ENCODE data around the gene SCD.
"Not testable (repeated sequence)": the region's sequence is repeated elsewhere in the genome, so short reads cannot be mapped to it uniquely, and the experiment has no call there.

The SCD gene

GRCh38 chr10:100346765-100347567 is at the start of gene SCD:
Gene SCD (plus strand): TSS chr10:100347233. CDS start chr10:100347505, 272 bp downstream.
- peak; percentile 91 to 94 for DNase-seq

DNA sequence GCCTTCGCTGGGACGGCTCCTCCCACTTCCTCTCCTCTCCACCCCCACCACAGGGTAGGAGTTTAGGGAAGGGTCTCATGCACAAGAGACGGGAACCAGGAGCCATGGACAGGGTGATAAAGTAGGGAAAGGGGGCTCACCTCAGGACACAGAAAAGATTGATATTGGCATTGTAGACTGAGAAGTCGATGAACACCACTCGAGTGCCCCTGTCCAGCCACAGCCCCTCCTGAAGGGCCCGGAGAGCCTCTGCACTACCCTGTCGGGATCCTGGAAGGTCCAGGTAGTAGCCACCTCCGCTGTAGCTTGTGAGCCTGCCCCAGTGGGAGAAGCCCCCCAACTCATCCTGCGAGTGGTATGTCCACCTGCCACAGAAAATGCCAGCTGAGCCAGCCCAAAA is 49.8 kb upstream of the SCD start:
- no peak for DNase-seq

GRCh38 chr10:100301123-100301522 is 45.9 kb upstream of the SCD start:
- not testable (repeated sequence) for DNase-seq

DNA sequence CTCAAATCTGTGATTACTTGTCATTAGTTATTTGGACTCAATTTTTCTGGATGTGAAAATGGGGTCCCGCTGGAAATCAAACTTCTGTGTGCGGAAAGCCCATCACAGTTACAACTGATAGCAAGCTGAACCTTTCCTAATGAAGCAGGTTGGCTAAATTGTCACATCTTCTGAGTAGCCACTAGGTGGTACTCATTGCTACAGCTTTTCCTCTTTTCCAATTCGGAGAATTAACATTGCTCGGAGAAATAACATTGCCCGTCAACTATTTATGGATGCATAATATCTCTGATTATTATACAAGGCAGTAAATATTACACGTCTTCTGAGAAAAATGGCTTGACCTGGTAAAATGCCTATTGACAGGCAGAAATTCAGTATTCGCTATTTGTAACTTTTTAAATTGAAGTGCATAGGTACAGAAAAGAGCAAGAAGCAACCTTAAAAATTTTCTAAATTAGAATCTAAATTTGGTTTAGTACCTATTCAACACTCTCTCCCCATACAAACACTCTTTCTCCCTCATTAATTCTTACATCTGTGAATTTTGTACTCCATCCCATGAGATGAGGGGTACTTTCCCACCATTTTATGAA is 43.2 kb upstream of the SCD start:
- peak; percentile 3 to 25 for DNase-seq

DNA sequence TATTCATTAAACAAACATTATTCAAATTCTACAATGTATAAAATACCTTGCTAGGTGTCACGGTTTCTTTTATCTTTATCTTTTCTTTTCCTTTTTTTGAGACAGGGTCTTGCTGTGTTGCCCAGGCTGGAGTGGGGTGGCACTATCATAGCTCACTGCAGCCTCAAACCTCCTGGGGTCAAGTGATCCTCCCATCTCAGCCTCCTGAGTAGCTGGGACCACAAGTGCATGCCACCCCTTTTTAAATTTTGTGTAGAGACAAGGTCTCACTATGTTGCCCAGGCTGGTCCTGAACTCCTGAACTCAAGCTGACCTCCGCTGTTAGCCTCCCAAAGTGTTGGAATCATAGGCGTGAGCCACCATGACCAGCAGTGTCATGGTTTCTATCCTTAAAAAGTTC is 42.6 kb upstream of the SCD start:
- DNase-seq = no peak

- no peak for DNase-seq
Observed at GRCh38 chr10:100306861-100307260, 40.2 kb upstream of the SCD start.

GRCh38 chr10:100307684-100308083 is 39.3 kb upstream of the SCD start:
- DNase-seq = no peak

GRCh38 chr10:100311298-100311697 is 35.7 kb upstream of the SCD start:
- no peak for DNase-seq

- no peak for DNase-seq
Observed at GRCh38 chr10:100315615-100316014, 31.4 kb upstream of the SCD start.

DNA sequence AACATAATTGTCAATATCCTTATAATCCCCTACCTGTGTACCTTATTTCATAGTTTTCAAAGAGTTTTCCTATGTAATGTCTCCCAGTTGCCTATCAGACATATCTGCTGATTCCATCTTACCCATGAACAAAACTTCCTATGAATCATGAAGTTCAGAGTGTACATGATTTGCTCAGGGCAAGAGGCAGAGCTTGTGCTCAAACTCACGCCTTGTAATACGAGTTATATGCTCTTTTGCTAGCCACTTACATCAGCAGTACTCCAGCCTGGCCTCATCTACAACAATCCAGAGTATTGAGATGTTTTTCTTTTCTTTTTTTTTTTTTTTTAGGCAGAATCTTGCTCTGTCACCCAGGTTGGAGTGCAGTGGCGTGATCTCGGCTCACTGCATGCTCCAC is 28.8 kb upstream of the SCD start:
- no peak for DNase-seq

DNA sequence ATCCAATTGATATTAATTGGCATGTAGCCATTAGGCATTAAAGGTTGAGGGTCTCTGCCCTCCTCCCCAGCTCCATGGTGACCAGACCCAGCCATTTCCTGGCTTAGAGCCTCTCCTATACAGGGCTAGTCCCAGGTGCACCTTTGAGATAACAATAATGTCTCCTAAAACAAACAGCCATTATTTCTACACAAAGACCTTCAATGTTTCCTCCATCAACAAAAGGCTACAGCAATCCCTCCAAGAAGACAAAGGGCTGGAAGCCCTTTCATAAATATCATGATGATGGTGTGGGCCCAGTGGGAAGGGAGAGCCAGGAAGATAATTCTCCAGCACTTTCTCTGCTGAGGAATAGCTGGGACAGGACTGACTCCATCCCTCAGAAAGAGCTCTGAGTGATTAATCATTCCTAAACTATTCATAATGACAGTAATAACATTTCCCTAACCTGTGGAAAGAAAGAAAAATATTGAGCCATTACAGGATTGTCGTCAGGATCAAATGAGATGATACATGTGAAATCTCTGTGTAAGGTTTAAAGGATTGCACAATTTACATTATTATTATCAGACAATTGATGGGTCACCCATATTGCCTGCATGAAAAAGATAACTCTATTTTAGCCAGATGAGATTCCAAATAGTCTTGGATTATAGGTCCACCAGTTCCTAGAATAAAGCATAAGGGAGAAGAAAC is 27.2 kb upstream of the SCD start:
- DNase-seq = peak; percentile 34 to 69

- DNase-seq = no peak
Observed at GRCh38 chr10:100325158-100325557, 21.9 kb upstream of the SCD start.

DNA sequence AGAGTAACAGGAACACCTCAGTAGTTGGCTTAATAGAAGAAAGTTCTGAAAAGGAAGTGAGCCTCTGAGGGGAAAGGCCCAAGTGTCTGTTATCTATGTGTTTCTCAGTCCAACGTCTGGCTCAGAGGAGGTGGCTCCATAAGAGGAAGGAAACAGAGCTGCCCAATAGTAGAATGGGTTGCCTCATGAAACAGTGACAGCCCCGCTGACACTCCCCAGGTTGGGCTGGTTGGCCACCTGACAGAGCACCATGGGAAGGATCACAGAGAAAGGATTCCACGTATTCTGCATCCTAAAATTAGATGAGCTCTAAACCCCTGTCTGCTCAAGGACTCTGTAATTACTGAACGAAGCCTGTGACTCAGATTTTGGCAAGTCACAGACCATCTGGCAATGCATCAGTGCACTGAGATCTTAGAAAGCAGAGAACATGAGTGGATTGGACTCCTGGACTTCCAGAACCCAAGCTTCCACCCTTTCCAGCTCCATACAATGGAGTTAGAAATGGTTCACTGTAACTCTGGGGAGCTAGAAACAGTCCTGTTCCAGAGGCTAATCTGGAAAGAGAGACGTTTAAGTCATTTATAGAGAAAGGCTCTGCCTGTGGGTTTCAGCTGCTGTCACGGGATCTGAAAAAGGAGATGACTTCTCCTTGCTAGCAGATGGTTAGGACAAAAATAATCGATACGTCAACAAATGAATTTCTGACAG is 19.9 kb upstream of the SCD start:
- DNase-seq = no peak

DNA sequence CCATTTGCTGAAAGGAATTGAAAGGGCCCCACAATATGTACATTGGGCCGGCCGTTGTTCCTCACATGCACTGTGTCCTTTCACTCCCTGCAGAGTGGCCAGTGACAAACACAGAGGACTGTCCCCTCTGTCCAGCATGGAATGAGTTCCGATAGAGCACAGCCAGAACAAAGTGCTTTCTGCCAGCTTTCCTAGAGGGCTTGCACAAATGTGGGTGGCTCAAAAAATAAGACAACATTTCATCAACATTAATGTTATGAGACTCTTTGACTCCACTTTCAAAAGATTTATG is 19.4 kb upstream of the SCD start:
- no peak for DNase-seq

GRCh38 chr10:100328198-100328597 is 18.8 kb upstream of the SCD start:
- no peak for DNase-seq

- DNase-seq = no peak
Observed at GRCh38 chr10:100330079-100330478, 17.0 kb upstream of the SCD start, which contains the start of gene PKD2L1. Gene PKD2L1 (minus strand): TSS chr10:100330228. CDS start chr10:100330103, 125 bp downstream.

DNA sequence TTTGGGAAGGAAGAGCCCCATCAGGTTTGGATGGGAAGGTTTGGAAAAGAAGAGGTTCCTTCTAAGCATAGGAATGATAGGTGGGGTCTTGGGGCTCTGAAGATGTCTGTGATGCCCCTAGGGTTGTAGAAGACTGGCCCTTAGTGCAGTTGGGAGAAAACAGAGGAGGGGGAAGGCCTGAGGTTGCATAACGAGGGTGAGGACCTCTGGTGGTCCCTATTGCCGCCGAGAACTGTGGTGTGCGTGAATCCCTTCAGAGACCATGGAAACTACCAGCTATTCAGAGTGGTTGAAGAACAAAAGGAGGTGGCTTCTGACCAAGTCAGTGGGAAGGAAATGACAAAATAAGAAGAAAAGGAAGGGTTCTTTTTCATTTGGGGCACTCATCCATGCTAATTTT is 13.9 kb upstream of the SCD start:
- no peak for DNase-seq

DNA sequence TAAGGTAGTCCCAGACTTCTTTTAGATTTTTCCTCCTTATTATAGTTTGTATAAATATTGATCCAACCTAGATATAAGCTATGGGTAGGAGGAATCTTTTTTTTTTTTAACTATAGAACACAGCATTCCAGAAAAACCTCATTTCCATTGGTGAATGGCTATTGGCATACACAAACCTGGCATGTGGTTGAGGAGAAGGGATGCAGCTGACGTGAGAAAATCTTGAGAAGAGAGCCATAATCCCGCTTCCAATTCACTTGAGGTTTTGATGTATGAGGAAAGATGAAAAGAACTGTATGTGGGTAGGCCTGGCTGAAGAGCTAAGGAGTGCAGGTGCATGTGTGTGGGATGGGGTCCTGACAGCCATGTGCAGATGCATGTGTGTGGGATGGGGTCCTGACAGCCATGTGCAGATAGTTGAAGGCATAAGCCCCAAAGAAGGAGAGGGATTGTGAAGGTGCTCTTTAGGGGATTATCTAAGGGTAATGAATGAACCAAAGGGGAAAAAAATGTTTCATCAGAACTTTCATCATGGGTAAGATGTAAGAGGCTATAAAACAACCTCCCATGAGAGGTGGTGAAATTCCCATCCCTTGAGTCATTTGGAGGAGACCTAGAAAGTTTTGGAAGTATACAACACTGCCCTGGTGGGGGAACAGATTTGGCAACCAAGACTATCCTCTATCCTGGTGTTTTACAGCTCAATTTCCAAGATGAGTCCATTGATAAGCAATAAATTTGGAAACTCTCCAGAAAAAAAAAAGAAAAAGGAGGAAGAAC is 13.2 kb upstream of the SCD start:
- DNase-seq = no peak

DNA sequence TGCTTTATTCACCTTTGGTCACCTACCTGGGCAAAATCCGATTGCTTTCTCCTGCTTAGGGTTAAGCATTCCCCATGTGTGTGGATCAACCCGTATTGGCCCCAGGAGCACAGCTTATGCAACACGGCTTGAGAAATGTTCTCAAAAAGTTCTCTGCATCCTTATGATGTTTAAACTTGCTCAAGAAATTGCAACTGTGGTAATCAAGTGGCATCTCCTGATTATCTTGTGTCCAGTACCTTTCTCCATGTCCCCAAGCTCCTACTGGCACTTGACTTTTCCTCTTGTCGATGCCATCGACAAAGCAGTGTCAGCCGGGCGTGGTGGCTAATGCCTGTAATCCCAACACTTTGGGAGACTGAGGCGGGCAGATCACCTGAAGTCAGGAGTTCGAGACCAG is 12.3 kb upstream of the SCD start:
- DNase-seq = no peak

GRCh38 chr10:100338434-100339036 is 8.5 kb upstream of the SCD start:
- DNase-seq = peak; percentile 55

DNA sequence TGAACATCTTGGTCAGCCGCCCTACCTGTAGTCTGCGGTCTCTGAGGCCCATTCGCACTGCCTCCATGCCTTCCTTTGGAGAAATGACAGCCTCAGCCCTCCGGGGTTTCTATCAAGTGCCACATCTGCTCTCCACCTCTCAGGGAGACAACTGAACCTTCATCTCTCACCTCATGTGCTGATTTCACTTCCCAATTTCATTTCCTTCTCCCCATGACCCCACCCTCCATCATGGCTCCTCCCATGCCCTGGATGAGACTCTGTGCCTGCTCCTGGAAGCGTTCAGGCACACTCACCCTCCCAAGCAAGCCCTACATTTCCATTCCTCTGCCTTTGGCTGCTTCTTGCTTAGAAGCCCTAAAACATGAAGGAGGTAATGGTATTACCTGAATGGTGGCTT is 7.8 kb upstream of the SCD start:
- no peak for DNase-seq

All from NCI-H2081 (cell line).